Measurements from ENCODE around the gene COL13A1.

COL13A1 gene

GRCh38 chr10:69866688-69867461 is 65.2 kb downstream of the COL13A1 start:
- DNase-seq (ENCODE audit: insufficient read length, low spot score) (no peak), FAIRE-seq (no peak)
- TF ChIP-seq SPI1 (IDR thresholded peaks at IDR 0.05; ENCODE audit: low read depth, low read length) = no peak
- no peak for TF ChIP-seq PAX5 (IDR thresholded peaks at IDR 0.05; ENCODE audit: insufficient read depth, low read length, severe bottlenecking)
- no peak for TF ChIP-seq POU2F2 (IDR thresholded peaks at IDR 0.05; ENCODE audit: low read depth, low read length)
- TF ChIP-seq TAF1 (IDR thresholded peaks at IDR 0.05; ENCODE audit: low read depth, low read length) = no peak
- no peak for TF ChIP-seq POLR2AphosphoS5 (IDR thresholded peaks at IDR 0.05; ENCODE audit: low read depth, low read length)
- TF ChIP-seq POLR2A (IDR thresholded peaks at IDR 0.05; ENCODE audit: low read depth, low read length) = no peak

GRCh38 chr10:69867699-69868558 is 66.2 kb downstream of the COL13A1 start:
- no peak for DNase-seq (ENCODE audit: insufficient read length, low spot score)
- FAIRE-seq = no peak
- TF ChIP-seq POLR2AphosphoS5 (IDR thresholded peaks at IDR 0.05; ENCODE audit: low read depth, low read length) (no peak), POU2F2 (IDR thresholded peaks at IDR 0.05; ENCODE audit: low read depth, low read length) (no peak), PAX5 (IDR thresholded peaks at IDR 0.05; ENCODE audit: insufficient read depth, low read length, severe bottlenecking) (no peak), TAF1 (IDR thresholded peaks at IDR 0.05; ENCODE audit: low read depth, low read length) (no peak), SPI1 (IDR thresholded peaks at IDR 0.05; ENCODE audit: low read depth, low read length) (no peak), POLR2A (IDR thresholded peaks at IDR 0.05; ENCODE audit: low read depth, low read length) (no peak)

GRCh38 chr10:69868821-69869220 is 67.1 kb downstream of the COL13A1 start:
- no peak for FAIRE-seq
- DNase-seq (ENCODE audit: insufficient read length, low spot score) = no peak
- TF ChIP-seq PAX5 (IDR thresholded peaks at IDR 0.05; ENCODE audit: insufficient read depth, low read length, severe bottlenecking) (no peak), POLR2AphosphoS5 (IDR thresholded peaks at IDR 0.05; ENCODE audit: low read depth, low read length) (no peak), TAF1 (IDR thresholded peaks at IDR 0.05; ENCODE audit: low read depth, low read length) (no peak), SPI1 (IDR thresholded peaks at IDR 0.05; ENCODE audit: low read depth, low read length) (no peak), POLR2A (IDR thresholded peaks at IDR 0.05; ENCODE audit: low read depth, low read length) (no peak), POU2F2 (IDR thresholded peaks at IDR 0.05; ENCODE audit: low read depth, low read length) (no peak)

DNA sequence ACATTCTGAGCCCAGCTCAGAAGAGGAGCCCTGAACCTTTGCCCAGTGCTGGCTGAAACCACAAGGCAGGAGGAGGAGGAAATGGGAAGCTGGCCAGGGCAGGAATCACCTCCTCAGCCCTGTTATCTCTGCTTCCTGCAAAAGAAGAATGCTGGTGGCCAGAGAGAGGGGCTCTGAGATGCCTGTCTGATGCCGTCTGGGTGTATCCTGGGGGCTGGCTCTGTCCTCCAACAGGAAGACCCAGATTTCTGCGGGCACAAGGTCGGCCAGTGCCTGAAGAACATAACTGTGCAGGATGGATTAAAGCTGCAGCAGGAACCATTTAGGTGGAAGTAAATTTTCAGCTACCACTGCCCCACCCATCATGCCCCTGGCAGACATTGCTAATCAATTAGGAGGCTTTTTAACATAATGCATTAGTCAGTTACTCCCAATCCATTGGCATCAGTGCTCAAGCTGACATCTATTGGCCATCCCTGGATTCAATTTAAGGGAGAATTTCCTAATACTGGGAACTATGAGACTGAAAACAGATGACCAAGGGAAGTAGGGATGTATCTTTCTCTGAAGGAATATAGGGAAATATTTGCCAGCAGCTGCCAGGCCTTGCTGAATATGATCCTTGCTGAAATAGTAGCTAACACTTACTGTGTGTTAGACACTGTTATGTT is 67.7 kb downstream of the COL13A1 start:
- TF ChIP-seq POLR2A (IDR thresholded peaks at IDR 0.05; ENCODE audit: low read depth, low read length) = no peak
- no peak for DNase-seq (ENCODE audit: insufficient read length, low spot score)
- FAIRE-seq = no peak

GRCh38 chr10:69870591-69870990 is 68.9 kb downstream of the COL13A1 start:
- no peak for TF ChIP-seq TAF1 (IDR thresholded peaks at IDR 0.05; ENCODE audit: low read depth, low read length)
- no peak for TF ChIP-seq POU2F2 (IDR thresholded peaks at IDR 0.05; ENCODE audit: low read depth, low read length)
- TF ChIP-seq POLR2A (IDR thresholded peaks at IDR 0.05; ENCODE audit: low read depth, low read length) = no peak
- no peak for TF ChIP-seq PAX5 (IDR thresholded peaks at IDR 0.05; ENCODE audit: insufficient read depth, low read length, severe bottlenecking)
- no peak for TF ChIP-seq SPI1 (IDR thresholded peaks at IDR 0.05; ENCODE audit: low read depth, low read length)
- TF ChIP-seq POLR2AphosphoS5 (IDR thresholded peaks at IDR 0.05; ENCODE audit: low read depth, low read length) = no peak
- DNase-seq (ENCODE audit: insufficient read length, low spot score) (no peak), FAIRE-seq (no peak)

DNA sequence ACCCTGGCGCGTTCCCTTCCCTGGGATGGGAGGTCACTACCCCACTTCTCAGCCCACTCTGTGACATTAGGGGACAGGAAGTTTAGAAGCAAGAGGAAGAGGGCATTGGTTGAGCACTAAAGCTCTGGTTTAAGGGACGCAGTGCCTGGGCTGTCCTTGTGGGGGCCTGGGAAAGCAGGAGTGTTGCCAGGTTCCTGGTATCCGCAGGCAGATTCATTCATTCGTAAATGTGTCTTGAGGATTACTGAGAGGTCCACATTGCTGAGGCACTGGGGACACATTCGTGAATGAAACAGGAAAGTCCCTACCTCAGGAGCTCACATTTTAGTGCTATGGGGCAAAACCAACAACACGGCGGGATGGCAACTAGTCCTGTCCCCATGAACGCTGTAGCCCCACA is 69.4 kb downstream of the COL13A1 start:
- no peak for TF ChIP-seq TAF1 (IDR thresholded peaks at IDR 0.05; ENCODE audit: low read depth, low read length)
- no peak for TF ChIP-seq POLR2A (IDR thresholded peaks at IDR 0.05; ENCODE audit: low read depth, low read length)
- no peak for TF ChIP-seq PAX5 (IDR thresholded peaks at IDR 0.05; ENCODE audit: insufficient read depth, low read length, severe bottlenecking)
- FAIRE-seq (no peak), DNase-seq (ENCODE audit: insufficient read length, low spot score) (no peak)

DNA sequence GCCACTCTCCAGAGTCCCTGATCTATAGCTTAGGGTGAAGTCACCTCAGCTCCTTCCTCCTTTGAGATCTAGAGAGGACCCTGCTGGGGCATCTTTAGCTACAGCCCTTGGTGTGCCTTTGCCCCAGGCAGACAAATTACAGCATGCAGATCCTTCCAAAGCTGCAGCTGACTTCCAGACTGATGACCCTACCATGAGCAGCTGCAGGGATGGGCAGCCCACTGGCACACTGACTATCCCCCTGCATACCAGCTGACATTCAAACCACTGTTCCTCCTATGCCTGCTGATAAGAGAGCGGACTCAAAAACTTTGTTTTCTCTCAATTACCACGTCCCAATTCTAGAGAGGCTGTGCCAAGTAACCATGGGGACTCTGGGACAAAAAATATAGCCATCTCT is 70.6 kb downstream of the COL13A1 start:
- FAIRE-seq (no peak), DNase-seq (ENCODE audit: insufficient read length, low spot score) (no peak)
- no peak for TF ChIP-seq POLR2AphosphoS5 (IDR thresholded peaks at IDR 0.05; ENCODE audit: low read depth, low read length)
- TF ChIP-seq POLR2A (IDR thresholded peaks at IDR 0.05; ENCODE audit: low read depth, low read length) = no peak
- no peak for TF ChIP-seq SPI1 (IDR thresholded peaks at IDR 0.05; ENCODE audit: low read depth, low read length)
- TF ChIP-seq PAX5 (IDR thresholded peaks at IDR 0.05; ENCODE audit: insufficient read depth, low read length, severe bottlenecking) = no peak
- TF ChIP-seq POU2F2 (IDR thresholded peaks at IDR 0.05; ENCODE audit: low read depth, low read length) = no peak
- no peak for TF ChIP-seq TAF1 (IDR thresholded peaks at IDR 0.05; ENCODE audit: low read depth, low read length)

DNA sequence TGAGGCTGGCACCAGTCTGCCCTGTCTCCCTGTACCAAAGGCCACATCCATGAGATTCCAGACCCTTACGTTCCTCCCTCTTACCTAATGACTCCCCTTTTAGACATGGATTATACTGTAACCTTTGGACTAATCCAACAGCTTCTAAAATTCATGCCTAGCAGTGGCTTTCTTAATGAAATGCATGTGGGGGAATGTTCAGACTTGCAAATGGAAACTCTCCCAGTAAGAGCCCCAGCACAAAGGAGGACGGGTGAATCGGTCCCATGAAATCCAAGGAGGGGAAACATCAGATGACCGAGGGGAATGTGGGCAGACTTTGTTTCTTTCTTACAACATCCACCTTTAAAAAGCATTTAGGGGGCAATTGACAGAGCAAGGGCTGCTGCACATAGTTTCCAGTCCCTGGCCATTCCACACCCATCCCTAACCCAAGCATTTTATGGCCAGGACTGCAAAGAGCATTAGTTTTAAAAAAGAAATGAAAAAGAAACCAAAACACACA is 71.5 kb downstream of the COL13A1 start:
- no peak for TF ChIP-seq POLR2AphosphoS5 (IDR thresholded peaks at IDR 0.05; ENCODE audit: low read depth, low read length)
- no peak for TF ChIP-seq TAF1 (IDR thresholded peaks at IDR 0.05; ENCODE audit: low read depth, low read length)
- no peak for TF ChIP-seq POLR2A (IDR thresholded peaks at IDR 0.05; ENCODE audit: low read depth, low read length)
- TF ChIP-seq SPI1 (IDR thresholded peaks at IDR 0.05; ENCODE audit: low read depth, low read length) = no peak
- no peak for TF ChIP-seq POU2F2 (IDR thresholded peaks at IDR 0.05; ENCODE audit: low read depth, low read length)
- TF ChIP-seq PAX5 (IDR thresholded peaks at IDR 0.05; ENCODE audit: insufficient read depth, low read length, severe bottlenecking) = no peak
- DNase-seq (ENCODE audit: insufficient read length, low spot score) = no peak
- FAIRE-seq = no peak

- FAIRE-seq (no peak), DNase-seq (ENCODE audit: insufficient read length, low spot score) (no peak)
- TF ChIP-seq PAX5 (IDR thresholded peaks at IDR 0.05; ENCODE audit: insufficient read depth, low read length, severe bottlenecking) = no peak
- no peak for TF ChIP-seq POLR2AphosphoS5 (IDR thresholded peaks at IDR 0.05; ENCODE audit: low read depth, low read length)
- no peak for TF ChIP-seq TAF1 (IDR thresholded peaks at IDR 0.05; ENCODE audit: low read depth, low read length)
- TF ChIP-seq POLR2A (IDR thresholded peaks at IDR 0.05; ENCODE audit: low read depth, low read length) = no peak
- no peak for TF ChIP-seq POU2F2 (IDR thresholded peaks at IDR 0.05; ENCODE audit: low read depth, low read length)
- no peak for TF ChIP-seq SPI1 (IDR thresholded peaks at IDR 0.05; ENCODE audit: low read depth, low read length)
These were observed 72.7 kb downstream of the COL13A1 start for GRCh38 chr10:69874449-69874848.
